Endodermal cell (in vitro differentiated cells): ENCODE data around the gene CALHM3. TPM values are rescaled to one million over a fixed set of nuclear protein-coding genes. Genes with fewer than 3 reads are reported as not detected.

Experiments
- DNase-seq: peaks from one replicate; pipeline ENCODE4 v3.0.0-alpha.2; 2017
- H3K27ac ChIP-seq: 2 replicates; pipeline ENCODE4 v1.5.1; 2013; ENCODE audit warnings: mild to moderate bottlenecking, low read depth, low read length, moderate library complexity
- H3K27me3 ChIP-seq: 2 replicates; pipeline ENCODE4 v1.6.1; 2013; ENCODE audit warnings: mild to moderate bottlenecking, low read length, moderate library complexity; ENCODE audit not compliant: insufficient read depth, control insufficient read depth, poor library complexity, severe bottlenecking
- H3K36me3 ChIP-seq: 2 replicates; pipeline ENCODE4 v1.7.0; 2013; ENCODE audit warnings: mild to moderate bottlenecking, low read length, moderate library complexity; ENCODE audit not compliant: control insufficient read depth, insufficient read depth
- H3K4me1 ChIP-seq: one replicate; pipeline ENCODE4 v1.7.0; 2013; ENCODE audit warnings: low read length; ENCODE audit not compliant: control insufficient read depth, insufficient read depth
- H3K4me3 ChIP-seq: 2 replicates; pipeline ENCODE4 v1.5.1; 2013; ENCODE audit warnings: mild to moderate bottlenecking, low read length, moderate library complexity
- H3K9ac ChIP-seq: 2 replicates; pipeline ENCODE4 v1.6.1; 2013; ENCODE audit warnings: mild to moderate bottlenecking, low read length, moderate library complexity; ENCODE audit not compliant: poor library complexity, severe bottlenecking; ENCODE audit errors: extremely low read depth
- H3K9me3 ChIP-seq: 2 replicates; pipeline ENCODE4 v1.6.1; 2013; ENCODE audit warnings: mild to moderate bottlenecking, low read length, moderate library complexity; ENCODE audit not compliant: control insufficient read depth
- H3K27ac Mint-ChIP-seq: 2 replicates; pipeline ENCODE4 v1.8.0; 2020; ENCODE audit warnings: mixed read lengths
- H3K27me3 Mint-ChIP-seq: 2 replicates; pipeline ENCODE4 v1.8.0; 2021; ENCODE audit warnings: mild to moderate bottlenecking, mixed read lengths; ENCODE audit not compliant: insufficient read depth
- H3K36me3 Mint-ChIP-seq: 2 replicates; pipeline ENCODE4 v1.8.0; 2020; ENCODE audit warnings: low read depth, mixed read lengths
- H3K4me1 Mint-ChIP-seq: 2 replicates; pipeline ENCODE4 v1.8.0; 2020; ENCODE audit warnings: mixed read lengths
- H3K4me3 Mint-ChIP-seq: 2 replicates; pipeline ENCODE4 v1.8.0; 2020; ENCODE audit warnings: mild to moderate bottlenecking, moderate library complexity, mixed read lengths
- H3K9me3 Mint-ChIP-seq: 2 replicates; pipeline ENCODE4 v1.8.0; 2020; ENCODE audit warnings: mild to moderate bottlenecking, mixed read lengths
- WGBS, 2 experiments: methylation state at CpG; one replicate each; pipeline versions ENCODE4 v1.1.5 to v1.1.7; 2013; ENCODE audit warnings: missing lambda C conversion rate in 2 of 2, mixed read lengths in 1 of 2; ENCODE audit not compliant: insufficient coverage in 1 of 2, insufficient read length in 1 of 2; 5-methylcytosine and 5-hydroxymethylcytosine counted together
- total RNA-seq, 2 donors: library from RNA; stranded (reverse); fragmentation: NEBNext Ultra II Directional in 1 of 2; extraction: Animal tissue kit (Norgen Biotek cat#: 25700) in 1 of 2; gene quantifications; 2 replicates in 1 of 2; 3 replicates in 1 of 2; pipeline ENCODE4 v1.2.1, GENCODE V29; 2021
- TF ChIP-seq, protein P1 (sequence below): fragments of 200-600 bp; sonication (generic); conservative IDR thresholded peaks from 2 replicates; pipeline ENCODE4 v1.5.0; 2021; ENCODE audit warnings: antibody characterized with exemption, mild to moderate bottlenecking

Gene CALHM3
- total RNA-seq, 2 donors from 2014 or later: not detected

DNA sequence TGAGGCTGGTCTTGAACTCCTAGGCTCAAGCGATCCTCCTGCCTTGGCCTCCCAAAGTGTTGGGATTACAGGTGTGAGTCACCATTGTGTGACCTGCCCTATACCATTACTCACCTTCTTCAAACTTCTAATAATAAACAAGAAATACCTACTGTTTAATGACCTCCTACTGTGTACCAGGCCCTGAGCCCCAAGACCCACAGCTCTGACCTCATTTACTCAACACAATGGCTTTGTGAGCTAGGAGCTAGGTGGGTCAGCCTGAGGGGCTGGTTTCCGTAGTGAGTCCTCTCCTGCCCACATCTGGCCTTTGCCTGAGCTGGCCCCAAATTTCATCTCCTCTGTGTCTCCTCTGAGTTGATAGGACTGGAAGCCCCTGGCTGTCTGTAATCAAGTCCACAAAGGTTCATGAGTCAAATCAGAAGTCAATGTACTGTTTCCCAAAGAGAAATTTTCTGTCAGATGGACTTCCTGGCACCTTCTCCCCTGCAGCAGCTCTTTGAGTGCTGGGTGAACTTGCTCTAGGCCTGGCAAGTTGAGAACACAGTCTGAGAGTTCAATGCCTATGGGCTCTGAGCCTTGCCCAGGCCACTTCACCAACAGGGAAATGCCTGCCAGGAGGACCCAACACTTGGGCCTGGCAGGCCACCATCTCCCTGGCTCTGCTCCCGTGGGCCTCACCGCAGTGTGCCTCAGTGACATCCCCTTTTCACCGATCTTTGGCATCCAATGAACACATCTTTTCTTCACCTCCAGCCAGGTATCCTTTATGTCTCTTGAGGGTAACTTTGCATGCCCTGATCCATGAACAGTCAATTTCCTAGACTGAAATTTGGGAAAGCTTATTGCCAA, 38.4 kb upstream of the CALHM3 start:
- TF ChIP-seq, protein P1, sequence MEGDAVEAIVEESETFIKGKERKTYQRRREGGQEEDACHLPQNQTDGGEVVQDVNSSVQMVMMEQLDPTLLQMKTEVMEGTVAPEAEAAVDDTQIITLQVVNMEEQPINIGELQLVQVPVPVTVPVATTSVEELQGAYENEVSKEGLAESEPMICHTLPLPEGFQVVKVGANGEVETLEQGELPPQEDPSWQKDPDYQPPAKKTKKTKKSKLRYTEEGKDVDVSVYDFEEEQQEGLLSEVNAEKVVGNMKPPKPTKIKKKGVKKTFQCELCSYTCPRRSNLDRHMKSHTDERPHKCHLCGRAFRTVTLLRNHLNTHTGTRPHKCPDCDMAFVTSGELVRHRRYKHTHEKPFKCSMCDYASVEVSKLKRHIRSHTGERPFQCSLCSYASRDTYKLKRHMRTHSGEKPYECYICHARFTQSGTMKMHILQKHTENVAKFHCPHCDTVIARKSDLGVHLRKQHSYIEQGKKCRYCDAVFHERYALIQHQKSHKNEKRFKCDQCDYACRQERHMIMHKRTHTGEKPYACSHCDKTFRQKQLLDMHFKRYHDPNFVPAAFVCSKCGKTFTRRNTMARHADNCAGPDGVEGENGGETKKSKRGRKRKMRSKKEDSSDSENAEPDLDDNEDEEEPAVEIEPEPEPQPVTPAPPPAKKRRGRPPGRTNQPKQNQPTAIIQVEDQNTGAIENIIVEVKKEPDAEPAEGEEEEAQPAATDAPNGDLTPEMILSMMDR: no peak
- Mint-ChIP-seq H3K27me3 (no peaks in the 10 kb centered on the region), H3K9me3 (peaks cover 31% of the 10 kb centered on the region), H3K27ac (no peak overlapping the region), H3K36me3 (peaks cover 17% of the 10 kb centered on the region), H3K4me1 (peaks cover 18% of the 10 kb centered on the region), H3K4me3 (no peak overlapping the region)
- H3K27me3 ChIP-seq: no peaks in the 10 kb centered on the region
- no peak for DNase-seq
- no peak overlapping the region for H3K27ac ChIP-seq
- H3K4me3 ChIP-seq: no peak overlapping the region
- WGBS, 2 experiments: 92 to 100% methylated on average over 1 to 5 of the region's 5 CpGs
- H3K36me3 ChIP-seq: no peaks in the 10 kb centered on the region
- H3K4me1 ChIP-seq: peaks cover 7% of the 10 kb centered on the region
- peaks cover 28% of the 10 kb centered on the region for H3K9me3 ChIP-seq
- H3K9ac ChIP-seq: no peak overlapping the region

DNA sequence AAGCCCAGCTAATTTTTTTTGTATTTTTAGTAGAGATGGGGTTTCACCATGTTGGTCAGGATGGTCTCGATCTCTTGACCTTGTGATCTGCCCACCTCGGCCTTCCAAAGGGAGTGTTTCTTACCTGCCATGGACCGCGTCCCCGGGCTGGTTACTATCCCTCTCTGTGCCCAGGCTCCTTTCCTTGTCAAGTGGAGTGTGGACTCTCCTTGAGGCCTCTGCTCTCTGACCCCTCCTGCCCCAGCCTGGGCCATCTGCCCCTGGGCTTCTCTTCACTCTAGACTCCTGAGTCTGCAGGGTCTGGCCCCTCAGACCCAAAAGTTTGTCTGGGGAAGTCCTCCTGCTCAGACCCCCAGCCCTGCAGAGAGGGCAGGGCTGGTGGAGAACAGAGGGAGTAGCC, 35.2 kb upstream of the CALHM3 start:
- peaks cover 3% of the 10 kb centered on the region for H3K9me3 Mint-ChIP-seq
- H3K4me3 Mint-ChIP-seq: no peak overlapping the region
- no peak overlapping the region for H3K4me3 ChIP-seq
- no peaks in the 10 kb centered on the region for H3K36me3 Mint-ChIP-seq
- TF ChIP-seq, protein P1: no peak
- no peak overlapping the region for H3K9ac ChIP-seq
- H3K27me3 Mint-ChIP-seq: no peaks in the 10 kb centered on the region
- H3K9me3 ChIP-seq: peaks cover 2% of the 10 kb centered on the region
- H3K4me1 Mint-ChIP-seq: peaks cover 19% of the 10 kb centered on the region
- H3K4me1 ChIP-seq: peaks cover 7% of the 10 kb centered on the region
- no peaks in the 10 kb centered on the region for H3K27me3 ChIP-seq
- no peak overlapping the region for H3K27ac ChIP-seq
- H3K27ac Mint-ChIP-seq: no peak overlapping the region
- H3K36me3 ChIP-seq: no peaks in the 10 kb centered on the region
- DNase-seq: no peak
- WGBS, 2 experiments: 96 to 97% methylated on average over 5 of the region's 5 CpGs

DNA sequence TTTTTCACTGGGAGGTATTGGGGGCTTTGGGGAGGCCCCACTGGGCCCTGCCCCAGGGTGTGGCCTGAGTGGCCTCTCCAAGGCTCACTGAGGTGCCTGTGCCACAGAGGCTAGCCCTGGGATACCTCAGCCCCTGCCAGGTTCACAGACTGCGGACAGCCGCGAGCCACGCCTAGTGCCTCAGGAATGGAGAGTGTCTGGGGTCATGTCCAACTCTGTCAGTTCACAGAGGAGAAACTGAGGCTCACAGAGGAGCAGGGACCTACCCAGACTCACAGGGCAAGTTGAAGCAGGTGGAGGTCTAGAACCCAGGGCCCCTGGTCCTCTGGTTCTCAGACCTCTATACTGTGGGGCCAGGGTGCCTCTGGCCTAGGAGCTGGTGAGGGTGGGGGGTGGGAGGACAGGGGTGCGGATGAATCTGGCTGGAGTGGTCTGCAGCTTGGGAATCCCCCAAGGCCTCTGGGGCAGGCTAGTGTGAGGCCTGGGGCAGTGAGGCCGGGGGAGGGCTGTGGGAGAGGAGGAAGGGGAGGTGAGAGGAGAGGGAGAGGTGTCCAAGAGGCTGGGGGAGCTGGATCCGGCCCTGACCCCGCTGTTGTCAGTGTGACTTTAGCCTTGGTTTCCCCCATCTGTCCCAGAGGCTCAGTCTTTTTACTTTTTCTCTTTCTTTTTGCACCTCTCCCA, 34.5 kb upstream of the CALHM3 start:
- Mint-ChIP-seq H3K27me3 (no peaks in the 10 kb centered on the region), H3K9me3 (peaks cover 3% of the 10 kb centered on the region), H3K27ac (peak overlapping the region; percentile 36), H3K4me3 (no peak overlapping the region), H3K4me1 (peaks cover 19% of the 10 kb centered on the region), H3K36me3 (no peaks in the 10 kb centered on the region)
- H3K4me3 ChIP-seq: no peak overlapping the region
- H3K4me1 ChIP-seq: peaks cover 7% of the 10 kb centered on the region
- H3K27me3 ChIP-seq: no peaks in the 10 kb centered on the region
- H3K36me3 ChIP-seq: no peaks in the 10 kb centered on the region
- H3K27ac ChIP-seq: no peak overlapping the region
- TF ChIP-seq, protein P1: no peak
- 93 to 100% methylated on average over 4 to 8 of the region's 8 CpGs for WGBS, 2 experiments
- H3K9me3 ChIP-seq: no peaks in the 10 kb centered on the region
- DNase-seq: no peak
- no peak overlapping the region for H3K9ac ChIP-seq
